Measurements from ENCODE around the gene PTPA. TPM values are rescaled to one million over a fixed set of nuclear protein-coding genes. Genes with fewer than 3 reads are reported as not detected.

PTPA gene
- total and polyA plus RNA-seq, 2 of the 4 experiments (the other 2 are of a cell fraction): 124 to 149 TPM

DNA sequence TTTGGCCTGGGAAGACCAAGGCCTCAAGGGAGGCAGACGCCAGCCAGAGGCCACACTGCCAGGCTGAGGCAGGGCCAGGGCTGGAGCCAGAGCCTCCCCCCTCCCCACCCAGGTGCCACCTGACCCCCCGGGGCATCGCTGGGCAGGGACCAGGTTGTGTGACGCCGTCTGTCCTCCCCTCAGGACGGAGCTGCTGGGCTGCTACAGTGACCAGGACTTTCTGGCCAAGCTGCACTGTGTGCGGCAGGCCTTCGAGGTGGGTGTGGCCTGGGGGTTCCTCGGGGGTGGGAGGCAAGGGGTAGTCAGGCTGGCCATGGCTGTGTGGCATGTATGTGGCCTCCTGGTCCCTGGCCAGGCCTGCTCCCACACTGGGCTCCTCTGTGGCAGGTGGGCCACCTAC lies 48.2 kb upstream of the PTPA start:
- H3K79me1 ChIP-seq (ENCODE audit: low read depth in 1 of 2, low read length in 2 of 2): peaks cover 0 to 11% of the 10 kb centered on the region in 2 experiments; a peak in 1 of 4 replicates
- H3K27me3 ChIP-seq (ENCODE audit: control insufficient read depth, insufficient read depth, low read length): no peaks in the 10 kb centered on the region
- no peak overlapping the region for H3K14ac ChIP-seq (replicated peaks; ENCODE audit: low read depth, low read length)
- H2AK9ac ChIP-seq (replicated peaks; ENCODE audit: low read depth, low read length, poor library complexity): no peak overlapping the region
- no peak overlapping the region for H3K27ac ChIP-seq (ENCODE audit: insufficient read depth, low read length)
- no peak overlapping the region for H3K4me2 ChIP-seq (ENCODE audit: low read depth, low read length)
- H3K4ac ChIP-seq (ENCODE audit: low read depth, low read length): no peak overlapping the region
- no peaks in the 10 kb centered on the region for H3K4me1 ChIP-seq (ENCODE audit: control insufficient read depth, insufficient read depth, low read length)
- dilution Hi-C loops (cut with HindIII; ENCODE audit: low sequenced_read_pairs, unreplicated experiment) (no loop called here), intact Hi-C loops (cut with micrococcal nuclease) (no loop called here), in situ Hi-C loops (cut with MboI; ENCODE audit: low sequenced_read_pairs) (no loop called here)
- H2BK5ac ChIP-seq (ENCODE audit: low read depth, low read length, poor library complexity, severe bottlenecking): no peak overlapping the region
- H3K56ac ChIP-seq (ENCODE audit: extremely low read depth, insufficient read depth, low read length): no peak overlapping the region
- TF ChIP-seq RAD21 (IDR thresholded peaks at IDR 0.05; ENCODE audit: low read length) (no peak), NFE2L2 (IDR thresholded peaks at IDR 0.05; ENCODE audit: low read depth, low read length) (no peak), MAFK (IDR thresholded peaks at IDR 0.05; ENCODE audit: low read depth, low read length) (no peak), RFX5 (IDR thresholded peaks at IDR 0.05; ENCODE audit: low read depth, low read length) (no peak), SMC3 (IDR thresholded peaks at IDR 0.05; ENCODE audit: low read depth, low read length) (no peak), CEBPB (IDR thresholded peaks at IDR 0.05; ENCODE audit: low read depth, low read length) (no peak), CHD1 (IDR thresholded peaks at IDR 0.05; ENCODE audit: low read depth, low read length) (no peak), MAZ (IDR thresholded peaks at IDR 0.05; ENCODE audit: borderline replicate concordance, low read depth, low read length) (no peak), BHLHE40 (IDR thresholded peaks at IDR 0.05; ENCODE audit: low read depth, low read length) (no peak), MXI1 (IDR thresholded peaks at IDR 0.05; ENCODE audit: borderline replicate concordance, low read depth, low read length) (no peak), RCOR1 (IDR thresholded peaks at IDR 0.05; ENCODE audit: insufficient replicate concordance, low read length) (no peak), POLR2A (IDR thresholded peaks at IDR 0.05; ENCODE audit: low read depth, low read length) (no peak)
- TF ChIP-seq, protein P1, sequence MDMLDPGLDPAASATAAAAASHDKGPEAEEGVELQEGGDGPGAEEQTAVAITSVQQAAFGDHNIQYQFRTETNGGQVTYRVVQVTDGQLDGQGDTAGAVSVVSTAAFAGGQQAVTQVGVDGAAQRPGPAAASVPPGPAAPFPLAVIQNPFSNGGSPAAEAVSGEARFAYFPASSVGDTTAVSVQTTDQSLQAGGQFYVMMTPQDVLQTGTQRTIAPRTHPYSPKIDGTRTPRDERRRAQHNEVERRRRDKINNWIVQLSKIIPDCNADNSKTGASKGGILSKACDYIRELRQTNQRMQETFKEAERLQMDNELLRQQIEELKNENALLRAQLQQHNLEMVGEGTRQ (IDR thresholded peaks at IDR 0.05; ENCODE audit: low read depth, low read length): no peak
- TF ChIP-seq, protein P2, sequence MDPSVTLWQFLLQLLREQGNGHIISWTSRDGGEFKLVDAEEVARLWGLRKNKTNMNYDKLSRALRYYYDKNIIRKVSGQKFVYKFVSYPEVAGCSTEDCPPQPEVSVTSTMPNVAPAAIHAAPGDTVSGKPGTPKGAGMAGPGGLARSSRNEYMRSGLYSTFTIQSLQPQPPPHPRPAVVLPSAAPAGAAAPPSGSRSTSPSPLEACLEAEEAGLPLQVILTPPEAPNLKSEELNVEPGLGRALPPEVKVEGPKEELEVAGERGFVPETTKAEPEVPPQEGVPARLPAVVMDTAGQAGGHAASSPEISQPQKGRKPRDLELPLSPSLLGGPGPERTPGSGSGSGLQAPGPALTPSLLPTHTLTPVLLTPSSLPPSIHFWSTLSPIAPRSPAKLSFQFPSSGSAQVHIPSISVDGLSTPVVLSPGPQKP (IDR thresholded peaks at IDR 0.05; ENCODE audit: borderline replicate concordance, low read depth, low read length): no peak
- TF ChIP-seq, protein P3, sequence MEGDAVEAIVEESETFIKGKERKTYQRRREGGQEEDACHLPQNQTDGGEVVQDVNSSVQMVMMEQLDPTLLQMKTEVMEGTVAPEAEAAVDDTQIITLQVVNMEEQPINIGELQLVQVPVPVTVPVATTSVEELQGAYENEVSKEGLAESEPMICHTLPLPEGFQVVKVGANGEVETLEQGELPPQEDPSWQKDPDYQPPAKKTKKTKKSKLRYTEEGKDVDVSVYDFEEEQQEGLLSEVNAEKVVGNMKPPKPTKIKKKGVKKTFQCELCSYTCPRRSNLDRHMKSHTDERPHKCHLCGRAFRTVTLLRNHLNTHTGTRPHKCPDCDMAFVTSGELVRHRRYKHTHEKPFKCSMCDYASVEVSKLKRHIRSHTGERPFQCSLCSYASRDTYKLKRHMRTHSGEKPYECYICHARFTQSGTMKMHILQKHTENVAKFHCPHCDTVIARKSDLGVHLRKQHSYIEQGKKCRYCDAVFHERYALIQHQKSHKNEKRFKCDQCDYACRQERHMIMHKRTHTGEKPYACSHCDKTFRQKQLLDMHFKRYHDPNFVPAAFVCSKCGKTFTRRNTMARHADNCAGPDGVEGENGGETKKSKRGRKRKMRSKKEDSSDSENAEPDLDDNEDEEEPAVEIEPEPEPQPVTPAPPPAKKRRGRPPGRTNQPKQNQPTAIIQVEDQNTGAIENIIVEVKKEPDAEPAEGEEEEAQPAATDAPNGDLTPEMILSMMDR (conservative IDR thresholded peaks at IDR 0.05; ENCODE audit: low read depth, low read length): no peak
- no peak for DNase-seq
- ChIA-PET POLR2A (ENCODE audit: unreplicated experiment) (no interaction called here), CTCF (no interaction called here)
- H3K36me3 ChIP-seq (ENCODE audit: control insufficient read depth, insufficient read depth, low read length): peaks cover 56% of the 10 kb centered on the region
- H2AK5ac ChIP-seq (ENCODE audit: low read depth, low read length): no peak overlapping the region
- H4K8ac ChIP-seq (ENCODE audit: low read depth in 2 of 2, low read length in 2 of 2): no peak overlapping the region
- H4K20me1 ChIP-seq (ENCODE audit: insufficient read depth, low read length): no peaks in the 10 kb centered on the region
- 100% methylated on average over 3 of the region's 9 CpGs; no CpG with 5 or more reads in 1 of the 2 experiments for WGBS, 2 experiments (ENCODE audit: extremely low coverage in 2 of 2, insufficient read length in 1 of 2)
- no peak overlapping the region for H4K5ac ChIP-seq (ENCODE audit: low read depth, low read length)
- H3K9me1 ChIP-seq (ENCODE audit: insufficient read depth, low read length): no peaks in the 10 kb centered on the region
- H3K23ac ChIP-seq (ENCODE audit: low read depth, low read length): no peak overlapping the region
- H2BK20ac ChIP-seq (ENCODE audit: low read depth, low read length): no peak overlapping the region
- no peak overlapping the region for H2BK15ac ChIP-seq (ENCODE audit: low read depth, low read length)
- ATAC-seq (ENCODE audit: low read depth): no peak
- no peaks in the 10 kb centered on the region for H3K9me3 ChIP-seq (ENCODE audit: control insufficient read depth, insufficient read depth, low read length)
- BruUV-seq (replicated peaks): no TSS peak
- H4K91ac ChIP-seq (ENCODE audit: insufficient read depth, low read depth, low read length): no peak overlapping the region
- H3K18ac ChIP-seq (ENCODE audit: low read depth, low read length): no peak overlapping the region
- H2BK120ac ChIP-seq (ENCODE audit: low read depth, low read length): no peak overlapping the region
- no peak overlapping the region for H3K4me3 ChIP-seq (ENCODE audit: insufficient read depth, low read depth, low read length)
- H3K9ac ChIP-seq (ENCODE audit: low read depth, low read length): no peak overlapping the region
- H2AFZ ChIP-seq (replicated peaks; ENCODE audit: low read length, poor library complexity): no peak overlapping the region

Measured in IMR-90 (cell line).